NCI-H82 (cell line): ENCODE results near the gene ANKS1A.
A peak's percentile ranks its signal among the peaks of the same experiment; 100 is the strongest.
"Not testable (repeated sequence)": the region's sequence is repeated elsewhere in the genome, so short reads cannot be mapped to it uniquely, and the experiment has no call there.

ENCODE experiments used
- DNase-seq: peaks from one replicate; lab custom pipeline; 2025; lab: John Stamatoyannopoulos, UW

Gene ANKS1A

GRCh38 chr6:34888874-34889555 is at the start of gene ANKS1A:
ANKS1A (plus strand) TSS chr6:34889255; CDS start chr6:34889403, 148 bp downstream.
- DNase-seq: peak; percentile 83

- DNase-seq: no peak
These were observed 49.2 kb upstream of the ANKS1A start for GRCh38 chr6:34839666-34840352.

- not testable (repeated sequence) for DNase-seq
These were observed 40.0 kb upstream of the ANKS1A start for GRCh38 chr6:34849066-34849465.

GRCh38 chr6:34851361-34851760 is 37.7 kb upstream of the ANKS1A start:
- no peak for DNase-seq

- DNase-seq: no peak
These were observed 36.5 kb upstream of the ANKS1A start for GRCh38 chr6:34852406-34853085.

- no peak for DNase-seq
These were observed 33.6 kb upstream of the ANKS1A start for GRCh38 chr6:34855463-34855862.

GRCh38 chr6:34858681-34859080 is 30.4 kb upstream of the ANKS1A start:
- no peak for DNase-seq

GRCh38 chr6:34859951-34860350 is 29.1 kb upstream of the ANKS1A start:
- DNase-seq: no peak

GRCh38 chr6:34860776-34861175 is 28.3 kb upstream of the ANKS1A start:
- DNase-seq: no peak

GRCh38 chr6:34864007-34864406 is 25.0 kb upstream of the ANKS1A start:
- DNase-seq: no peak

GRCh38 chr6:34865107-34865506 is 23.9 kb upstream of the ANKS1A start:
- DNase-seq: no peak

- DNase-seq: no peak
These were observed 22.5 kb upstream of the ANKS1A start for GRCh38 chr6:34866509-34866908.

GRCh38 chr6:34867484-34867883 is 21.6 kb upstream of the ANKS1A start:
- peak; percentile 10 for DNase-seq

- no peak for DNase-seq
These were observed 17.2 kb upstream of the ANKS1A start for GRCh38 chr6:34871853-34872252.

- no peak for DNase-seq
These were observed 16.7 kb upstream of the ANKS1A start for GRCh38 chr6:34872332-34872731.

GRCh38 chr6:34875292-34876213 is 13.5 kb upstream of the ANKS1A start:
- no peak for DNase-seq

GRCh38 chr6:34876472-34876871 is 12.6 kb upstream of the ANKS1A start:
- no peak for DNase-seq

GRCh38 chr6:34877259-34877658 is 11.8 kb upstream of the ANKS1A start:
- DNase-seq: no peak

GRCh38 chr6:34877869-34878485 is 11.1 kb upstream of the ANKS1A start:
- no peak for DNase-seq

GRCh38 chr6:34884073-34884472 is 5.0 kb upstream of the ANKS1A start:
- DNase-seq: not testable (repeated sequence)

- DNase-seq: no peak
These were observed 4.1 kb upstream of the ANKS1A start for GRCh38 chr6:34884996-34885395.

GRCh38 chr6:34885837-34886236 is 3.2 kb upstream of the ANKS1A start:
- DNase-seq: not testable (repeated sequence)
